GM12891 (cell line): ENCODE measurements around the gene TEAD1.

Experiments used
- PAX5 ChIP-seq: IDR thresholded peaks from 2 replicates; pipeline ENCODE4 v1.6.1; 2011; ENCODE audit warnings: low read length, moderate library complexity, mild to moderate bottlenecking; ENCODE audit not compliant: insufficient read depth, severe bottlenecking
- POLR2A ChIP-seq: IDR thresholded peaks from 2 replicates; pipeline ENCODE4 v1.6.1; 2011; ENCODE audit warnings: low read depth, low read length, control low read depth
- POLR2AphosphoS5 ChIP-seq: IDR thresholded peaks from 2 replicates; pipeline ENCODE4 v1.6.1; 2011; ENCODE audit warnings: low read depth, low read length, control low read depth
- TAF1 ChIP-seq: IDR thresholded peaks from 2 replicates; pipeline ENCODE4 v1.6.1; 2011; ENCODE audit warnings: low read depth, low read length, control low read depth

GRCh38 chr11:12884751-12885318 lies 210.6 kb downstream of the TEAD1 start:
- TF ChIP-seq POLR2A, result no peak
- no peak for TF ChIP-seq TAF1
- TF ChIP-seq POLR2AphosphoS5, result no peak
- no peak for TF ChIP-seq PAX5
